ENCODE data around the gene SLC35F1.

The SLC35F1 gene

GRCh38 chr6:118277631-118278030, 370.6 kb downstream of the SLC35F1 start:
- no peak for TF ChIP-seq CTCF (IDR thresholded peaks at IDR 0.05; ENCODE audit: poor library complexity, severe bottlenecking)
- ATAC-seq (ENCODE audit: low read depth) (no peak), DNase-seq (ENCODE audit: low spot score) (no peak)
- no peaks in the 10 kb centered on the region for H3K4me1 ChIP-seq (ENCODE audit: insufficient read depth, poor library complexity, severe bottlenecking)
- H3K27ac ChIP-seq (ENCODE audit: poor library complexity, severe bottlenecking), result no peak overlapping the region
- H3K36me3 ChIP-seq (ENCODE audit: low read depth), result no peaks in the 10 kb centered on the region
- H3K9me3 ChIP-seq (ENCODE audit: severe bottlenecking), result no peaks in the 10 kb centered on the region
- no peak overlapping the region for H3K4me3 ChIP-seq (ENCODE audit: severe bottlenecking)
- peaks cover 5% of the 10 kb centered on the region for H3K27me3 ChIP-seq (ENCODE audit: insufficient read depth, poor library complexity, severe bottlenecking)

GRCh38 chr6:118280210-118280609, 373.1 kb downstream of the SLC35F1 start:
- no peak overlapping the region for H3K4me3 ChIP-seq (ENCODE audit: severe bottlenecking)
- no peak for TF ChIP-seq CTCF (IDR thresholded peaks at IDR 0.05; ENCODE audit: poor library complexity, severe bottlenecking)

GRCh38 chr6:118281291-118281690, 374.2 kb downstream of the SLC35F1 start:
- Histone ChIP-seq H3K4me3 (ENCODE audit: severe bottlenecking) (no peak overlapping the region), H3K9me3 (ENCODE audit: severe bottlenecking) (no peaks in the 10 kb centered on the region), H3K27me3 (ENCODE audit: insufficient read depth, poor library complexity, severe bottlenecking) (no peaks in the 10 kb centered on the region), H3K27ac (ENCODE audit: poor library complexity, severe bottlenecking) (no peak overlapping the region), H3K36me3 (ENCODE audit: low read depth) (no peaks in the 10 kb centered on the region), H3K4me1 (ENCODE audit: insufficient read depth, poor library complexity, severe bottlenecking) (no peaks in the 10 kb centered on the region)
- no peak for TF ChIP-seq CTCF (IDR thresholded peaks at IDR 0.05; ENCODE audit: poor library complexity, severe bottlenecking)
- ATAC-seq (ENCODE audit: low read depth), result no peak
- DNase-seq (ENCODE audit: low spot score), result no peak

More at GRCh38 chr6:118280210-118280609, 373.1 kb downstream of the SLC35F1 start:
- DNase-seq (ENCODE audit: low spot score) (no peak), ATAC-seq (ENCODE audit: low read depth) (no peak)
- Histone ChIP-seq H3K27me3 (ENCODE audit: insufficient read depth, poor library complexity, severe bottlenecking) (peaks cover 5% of the 10 kb centered on the region), H3K4me1 (ENCODE audit: insufficient read depth, poor library complexity, severe bottlenecking) (no peaks in the 10 kb centered on the region), H3K27ac (ENCODE audit: poor library complexity, severe bottlenecking) (no peak overlapping the region), H3K9me3 (ENCODE audit: severe bottlenecking) (no peaks in the 10 kb centered on the region), H3K36me3 (ENCODE audit: low read depth) (no peaks in the 10 kb centered on the region)

GRCh38 chr6:118283766-118284165, 376.7 kb downstream of the SLC35F1 start:
- no peak for DNase-seq (ENCODE audit: low spot score)
- Histone ChIP-seq H3K9me3 (ENCODE audit: severe bottlenecking) (no peaks in the 10 kb centered on the region), H3K36me3 (ENCODE audit: low read depth) (no peaks in the 10 kb centered on the region), H3K4me1 (ENCODE audit: insufficient read depth, poor library complexity, severe bottlenecking) (no peaks in the 10 kb centered on the region), H3K27me3 (ENCODE audit: insufficient read depth, poor library complexity, severe bottlenecking) (no peaks in the 10 kb centered on the region), H3K27ac (ENCODE audit: poor library complexity, severe bottlenecking) (no peak overlapping the region), H3K4me3 (ENCODE audit: severe bottlenecking) (no peak overlapping the region)
- ATAC-seq (ENCODE audit: low read depth), result peak; percentile 53; the same call in 2 of the 3 replicates
- peak; percentile 66 for TF ChIP-seq CTCF (IDR thresholded peaks at IDR 0.05; ENCODE audit: poor library complexity, severe bottlenecking)

GRCh38 chr6:118284736-118285360, 377.8 kb downstream of the SLC35F1 start:
- TF ChIP-seq CTCF (IDR thresholded peaks at IDR 0.05; ENCODE audit: poor library complexity, severe bottlenecking), result peak; percentile 10
- no peak overlapping the region for H3K27ac ChIP-seq (ENCODE audit: poor library complexity, severe bottlenecking)
- no peaks in the 10 kb centered on the region for H3K4me1 ChIP-seq (ENCODE audit: insufficient read depth, poor library complexity, severe bottlenecking)
- ATAC-seq (ENCODE audit: low read depth), result no peak
- H3K27me3 ChIP-seq (ENCODE audit: insufficient read depth, poor library complexity, severe bottlenecking), result no peaks in the 10 kb centered on the region
- no peak overlapping the region for H3K4me3 ChIP-seq (ENCODE audit: severe bottlenecking)
- no peaks in the 10 kb centered on the region for H3K9me3 ChIP-seq (ENCODE audit: severe bottlenecking)
- no peak for DNase-seq (ENCODE audit: low spot score)
- H3K36me3 ChIP-seq (ENCODE audit: low read depth), result no peaks in the 10 kb centered on the region

Measured in RWPE2 (cell line).